GM13977 (cell line): Measurements from ENCODE around the gene ALDH1L1.

ENCODE experiments used
- DNase-seq: peaks from one replicate; pipeline ENCODE4 v3.0.0; 2012; ENCODE audit warnings: low spot score
- in situ Hi-C: fragments of 300-500 bp; cut with MboI; formaldehyde crosslinking; loops from one replicate; pipeline ENCODE4 v1.12.0; 2022; ENCODE audit warnings: low sequenced_read_pairs, low pct_unique_long_range_greater_than_20kb, mixed read lengths, inconsistent platforms; ENCODE audit not compliant: unreplicated experiment
- TF ChIP-seq, protein P1 (sequence below): IDR thresholded peaks from 2 replicates; pipeline ENCODE4 v1.5.1; 2012; ENCODE audit warnings: mild to moderate bottlenecking, control low read depth; ENCODE audit not compliant: insufficient read depth; ENCODE audit errors: extremely low read depth, missing control alignments

Gene ALDH1L1

DNA sequence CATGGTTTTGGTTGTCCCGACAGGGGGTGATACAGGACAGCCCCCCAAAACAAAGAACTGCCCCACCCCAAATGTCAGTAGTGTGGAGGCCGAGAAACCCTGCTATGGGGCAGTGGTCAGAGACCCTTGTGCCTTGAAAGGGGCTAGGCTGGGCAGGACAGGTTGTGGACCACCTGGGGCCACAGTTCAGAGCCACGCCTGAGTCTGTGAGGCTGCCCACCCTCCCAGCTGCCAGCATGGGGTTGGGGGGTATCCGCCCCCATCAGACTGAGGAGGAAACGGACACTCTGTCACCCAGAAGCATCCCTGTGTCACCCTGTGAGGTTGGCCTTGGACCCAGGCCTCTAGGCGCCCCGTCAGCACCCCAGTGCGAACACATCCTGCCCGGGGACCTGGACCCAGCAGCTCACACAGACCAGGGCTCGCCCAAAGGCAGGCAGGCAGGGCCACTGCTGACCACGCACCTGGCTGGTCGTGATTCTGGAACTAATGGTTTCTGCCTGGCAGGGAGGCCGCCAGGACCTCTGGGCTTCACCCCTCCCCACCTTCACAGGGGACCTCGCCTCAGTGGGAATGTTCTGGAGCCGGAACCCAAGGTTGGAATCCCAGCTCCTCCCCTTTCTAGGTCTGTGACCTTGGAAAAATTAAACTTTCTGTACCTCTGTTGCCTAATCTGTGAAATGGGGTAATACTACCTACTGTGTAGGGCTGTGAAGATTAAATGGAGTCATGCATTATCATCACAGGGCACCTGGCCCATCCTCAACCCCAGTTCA is 97.8 kb downstream of the ALDH1L1 start:
- TF ChIP-seq, protein P1, sequence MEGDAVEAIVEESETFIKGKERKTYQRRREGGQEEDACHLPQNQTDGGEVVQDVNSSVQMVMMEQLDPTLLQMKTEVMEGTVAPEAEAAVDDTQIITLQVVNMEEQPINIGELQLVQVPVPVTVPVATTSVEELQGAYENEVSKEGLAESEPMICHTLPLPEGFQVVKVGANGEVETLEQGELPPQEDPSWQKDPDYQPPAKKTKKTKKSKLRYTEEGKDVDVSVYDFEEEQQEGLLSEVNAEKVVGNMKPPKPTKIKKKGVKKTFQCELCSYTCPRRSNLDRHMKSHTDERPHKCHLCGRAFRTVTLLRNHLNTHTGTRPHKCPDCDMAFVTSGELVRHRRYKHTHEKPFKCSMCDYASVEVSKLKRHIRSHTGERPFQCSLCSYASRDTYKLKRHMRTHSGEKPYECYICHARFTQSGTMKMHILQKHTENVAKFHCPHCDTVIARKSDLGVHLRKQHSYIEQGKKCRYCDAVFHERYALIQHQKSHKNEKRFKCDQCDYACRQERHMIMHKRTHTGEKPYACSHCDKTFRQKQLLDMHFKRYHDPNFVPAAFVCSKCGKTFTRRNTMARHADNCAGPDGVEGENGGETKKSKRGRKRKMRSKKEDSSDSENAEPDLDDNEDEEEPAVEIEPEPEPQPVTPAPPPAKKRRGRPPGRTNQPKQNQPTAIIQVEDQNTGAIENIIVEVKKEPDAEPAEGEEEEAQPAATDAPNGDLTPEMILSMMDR = no peak
- no peak for DNase-seq
- in situ Hi-C loops = no loop called here

DNA sequence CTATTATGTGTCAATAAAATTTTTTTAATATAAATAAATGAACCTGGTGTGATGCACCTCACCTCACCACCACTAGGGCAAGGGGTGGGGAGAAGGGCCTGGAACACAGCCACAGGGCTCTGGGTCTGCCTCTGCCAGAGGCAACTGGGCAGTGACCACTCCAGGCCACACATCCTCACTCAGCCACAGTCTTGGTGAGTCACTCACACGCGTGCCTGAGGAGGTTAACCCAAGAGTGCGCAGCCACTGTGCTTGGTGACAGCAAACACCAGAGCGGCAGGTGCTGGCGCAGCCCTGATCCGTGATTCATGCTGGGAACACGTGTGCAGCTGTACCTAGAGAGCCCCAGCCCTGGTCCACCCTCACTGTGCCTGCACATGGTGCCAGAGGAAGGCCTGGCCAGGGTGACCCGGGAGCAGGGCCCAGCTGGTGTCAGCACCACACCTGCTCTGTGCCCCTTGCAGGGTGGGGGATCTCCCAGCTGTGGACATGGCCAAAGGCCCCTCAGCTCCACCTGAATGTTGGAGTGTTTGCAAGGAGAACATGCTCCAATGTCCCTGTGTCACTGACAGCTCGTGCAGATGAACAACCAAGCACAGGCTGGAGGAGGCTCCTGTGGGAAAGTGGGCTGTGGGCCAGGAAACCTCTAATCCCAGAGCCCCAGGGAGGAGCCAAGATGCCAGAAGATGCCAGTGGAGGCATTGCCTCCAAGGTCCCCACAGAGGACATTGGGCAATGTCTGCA is 98.6 kb downstream of the ALDH1L1 start:
- DNase-seq = no peak
- TF ChIP-seq, protein P1 = no peak
- in situ Hi-C loops = no loop called here

GRCh38 chr3:126080970-126081369 is 99.4 kb downstream of the ALDH1L1 start:
- no peak for DNase-seq
- in situ Hi-C loops = no loop called here
- TF ChIP-seq, protein P1 = no peak

DNA sequence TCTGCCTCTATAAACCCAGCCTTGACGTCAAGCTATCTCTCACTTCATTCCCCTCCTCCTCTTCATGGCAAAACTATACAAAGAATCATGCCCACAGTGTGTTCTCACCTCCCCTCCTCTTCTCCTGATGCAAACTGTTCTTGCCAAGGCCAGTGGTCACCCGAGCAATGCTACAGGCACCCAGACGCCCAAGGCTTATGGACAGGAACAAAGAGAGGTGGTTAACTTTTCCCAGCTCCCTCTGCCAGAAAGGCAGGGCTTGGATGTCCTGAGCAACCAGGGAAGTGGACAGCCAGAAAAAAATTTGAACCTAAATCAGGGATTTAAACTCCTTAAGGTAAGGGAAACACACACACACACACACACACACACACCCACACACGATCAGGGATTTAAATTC is 101.5 kb downstream of the ALDH1L1 start:
- in situ Hi-C loops = no loop called here
- TF ChIP-seq, protein P1 = no peak
- DNase-seq = no peak

DNA sequence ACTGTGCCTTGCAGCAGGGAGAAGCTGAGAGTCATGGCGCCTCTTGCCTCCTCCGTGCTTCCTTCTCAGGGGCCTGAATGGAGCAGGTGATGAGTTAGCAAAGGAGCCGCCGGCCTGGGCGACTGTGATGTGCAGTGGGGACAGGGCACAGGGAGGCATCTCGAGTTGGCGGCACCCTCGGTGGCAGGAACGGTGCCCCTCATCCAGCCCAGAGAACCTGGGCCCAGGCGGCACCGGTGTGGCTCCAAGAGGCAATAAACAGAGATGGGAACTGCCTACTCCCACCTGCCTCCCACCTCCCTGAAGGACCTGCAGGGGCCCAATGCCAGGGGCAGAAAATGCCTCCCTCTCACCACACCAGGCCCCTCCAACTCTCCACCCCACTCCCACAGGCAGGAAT is 102.6 kb downstream of the ALDH1L1 start:
- TF ChIP-seq, protein P1 = no peak
- in situ Hi-C loops = no loop called here
- DNase-seq = no peak

DNA sequence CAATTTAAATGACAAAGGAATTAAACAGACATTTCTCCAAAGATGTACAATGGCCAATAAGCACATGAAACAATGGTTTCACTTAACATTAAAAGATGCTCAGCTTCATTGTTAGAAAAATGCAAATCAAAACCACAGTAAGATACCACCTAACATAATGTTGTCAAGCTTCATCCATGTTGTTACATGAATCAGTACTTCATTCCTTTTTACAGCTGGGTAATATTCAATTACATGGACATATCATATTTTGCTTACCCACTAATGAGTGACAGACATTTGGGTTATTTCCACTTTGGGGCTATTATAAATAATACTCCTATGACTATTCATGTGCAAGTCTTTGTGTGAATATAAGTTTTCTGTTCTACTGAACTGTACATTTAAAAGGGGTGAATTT is 104.2 kb downstream of the ALDH1L1 start:
- no peak for DNase-seq
- in situ Hi-C loops = no loop called here
- TF ChIP-seq, protein P1 = no peak
